ENCODE results near the gene ITPR2.

DNA sequence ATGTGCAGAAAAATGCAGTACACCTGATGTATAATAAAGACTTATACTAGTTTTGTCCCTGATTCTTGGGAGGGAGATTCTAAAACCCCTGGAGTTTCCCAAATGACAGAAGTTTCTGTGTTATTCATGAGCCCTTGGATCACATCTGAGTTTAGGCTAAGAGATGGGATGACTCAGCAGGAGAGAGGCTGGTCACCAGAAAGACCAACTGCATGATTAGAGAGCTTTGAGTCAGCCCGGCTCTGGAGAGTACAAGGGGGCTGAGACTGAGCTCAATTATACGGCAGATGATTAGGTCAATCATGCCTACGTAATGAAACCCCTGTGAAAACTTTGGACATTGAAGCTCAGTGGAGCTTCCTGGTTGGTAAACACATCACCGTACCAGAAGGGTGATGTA, 463.4 kb downstream of the ITPR2 start:
- TF ChIP-seq, protein P1, sequence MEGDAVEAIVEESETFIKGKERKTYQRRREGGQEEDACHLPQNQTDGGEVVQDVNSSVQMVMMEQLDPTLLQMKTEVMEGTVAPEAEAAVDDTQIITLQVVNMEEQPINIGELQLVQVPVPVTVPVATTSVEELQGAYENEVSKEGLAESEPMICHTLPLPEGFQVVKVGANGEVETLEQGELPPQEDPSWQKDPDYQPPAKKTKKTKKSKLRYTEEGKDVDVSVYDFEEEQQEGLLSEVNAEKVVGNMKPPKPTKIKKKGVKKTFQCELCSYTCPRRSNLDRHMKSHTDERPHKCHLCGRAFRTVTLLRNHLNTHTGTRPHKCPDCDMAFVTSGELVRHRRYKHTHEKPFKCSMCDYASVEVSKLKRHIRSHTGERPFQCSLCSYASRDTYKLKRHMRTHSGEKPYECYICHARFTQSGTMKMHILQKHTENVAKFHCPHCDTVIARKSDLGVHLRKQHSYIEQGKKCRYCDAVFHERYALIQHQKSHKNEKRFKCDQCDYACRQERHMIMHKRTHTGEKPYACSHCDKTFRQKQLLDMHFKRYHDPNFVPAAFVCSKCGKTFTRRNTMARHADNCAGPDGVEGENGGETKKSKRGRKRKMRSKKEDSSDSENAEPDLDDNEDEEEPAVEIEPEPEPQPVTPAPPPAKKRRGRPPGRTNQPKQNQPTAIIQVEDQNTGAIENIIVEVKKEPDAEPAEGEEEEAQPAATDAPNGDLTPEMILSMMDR (conservative IDR thresholded peaks at IDR 0.05), result no peak
- no peak for TF ChIP-seq EZH2 (IDR thresholded peaks at IDR 0.05; ENCODE audit: low read depth)

Measured in PC-9 (cell line).